Mucosa of descending colon (tissue), 3 donors: ENCODE measurements around the gene KLHL11. TPM values are rescaled to one million over a fixed set of nuclear protein-coding genes. Genes with fewer than 3 reads are reported as not detected.

Source experiments
- ATAC-seq: fragments of 200-7000 bp; cut with Tn5 transposase; one replicate; pipeline ENCODE4 v1.9.1; 2020; ENCODE audit warnings: mild to moderate bottlenecking, moderate library complexity
- DNase-seq, 3 donors: peaks; one replicate each; pipeline ENCODE4 v3.0.0-alpha.2; 2020
- H3K36me3 ChIP-seq: fragments of 200-600 bp; one replicate; pipeline ENCODE4 v1.8.0; 2021; ENCODE audit warnings: low read depth, mild to moderate bottlenecking
- H3K4me1 ChIP-seq: fragments of 200-600 bp; one replicate; pipeline ENCODE4 v1.8.0; 2021; ENCODE audit warnings: low read depth, mild to moderate bottlenecking
- H3K4me3 ChIP-seq: fragments of 200-600 bp; one replicate; pipeline ENCODE4 v1.8.0; 2021; ENCODE audit warnings: mild to moderate bottlenecking
- H3K9me3 ChIP-seq: fragments of 200-600 bp; one replicate; pipeline ENCODE4 v1.8.0; 2021; ENCODE audit warnings: mild to moderate bottlenecking
- CTCF ChIP-seq: fragments of 200-600 bp; IDR thresholded peaks from one replicate; pipeline ENCODE4 v1.8.0; 2022; ENCODE audit warnings: antibody characterized with exemption, mild to moderate bottlenecking
- intact Hi-C, 2 donors: fragments of 100-400 bp; cut with DNase I in 1 of 2; cut with micrococcal nuclease in 1 of 2; formaldehyde crosslinking; loops; one replicate each; pipeline versions ENCODE4 v1.11.0 to v1.11.1; 2022; cut with DNase I, micrococcal nuclease
- total RNA-seq, 3 donors: library from RNA; stranded (reverse); fragmentation: NEBNext Ultra II Directional in 2 of 3; extraction: Animal tissue kit (Norgen Biotek cat#: 25700) in 2 of 3; gene quantifications; one replicate each; pipeline versions ENCODE4 v1.2.1 to v1.2.4, GENCODE V29; 2021 to 2023
- donor health status: DM: no; HTN: no; CAD: no; lungs with moderate emphysema.
- donor health status: DM: no; HTN: no; CAD: no.
- donor health status: DM: no; HTN: yes; CAD: no.

The KLHL11 gene
- total RNA-seq, 3 donors from 2014 or later: 7.6 to 14.7 (median 8.5) TPM

DNA sequence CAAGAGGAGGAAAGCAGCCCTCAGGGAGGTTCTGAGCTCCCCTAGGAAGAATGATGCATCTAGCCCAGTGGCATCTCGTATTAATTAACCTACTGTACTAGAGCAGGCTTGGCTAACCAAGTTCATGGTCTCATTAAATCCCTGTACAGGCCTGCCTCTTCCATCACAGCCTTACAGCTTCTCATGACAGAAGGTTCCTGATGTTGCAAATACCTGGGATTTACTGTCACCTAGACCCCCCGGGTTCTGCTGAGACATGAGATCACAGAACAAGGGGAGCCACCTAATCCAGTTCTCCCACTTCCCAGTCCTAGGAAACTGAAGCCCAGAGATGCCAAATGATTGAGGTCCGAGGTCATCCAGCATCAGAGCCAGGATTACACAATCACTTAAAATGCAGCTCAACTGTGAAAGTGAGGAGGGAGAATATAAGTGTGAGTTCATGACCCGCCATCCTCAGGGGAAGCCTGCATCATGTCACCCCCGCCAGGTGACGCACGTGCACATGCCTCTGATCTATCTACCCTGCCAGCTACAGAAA is 29.6 kb upstream of the KLHL11 start:
- no peak for TF ChIP-seq CTCF
- no peaks in the 10 kb centered on the region for H3K4me1 ChIP-seq
- peaks cover 27% of the 10 kb centered on the region for H3K36me3 ChIP-seq
- no peaks in the 10 kb centered on the region for H3K9me3 ChIP-seq
- H3K4me3 ChIP-seq: no peak overlapping the region
- intact Hi-C loops: no loop called here
- peak; percentile 18 for ATAC-seq
- no peak for DNase-seq

GRCh38 chr17:41893384-41893783 is 28.2 kb upstream of the KLHL11 start:
- Histone ChIP-seq H3K36me3 (peaks cover 25% of the 10 kb centered on the region), H3K9me3 (no peaks in the 10 kb centered on the region), H3K4me3 (no peak overlapping the region), H3K4me1 (no peaks in the 10 kb centered on the region)
- intact Hi-C loops: no loop called here
- DNase-seq: no peak
- TF ChIP-seq CTCF: no peak
- ATAC-seq: no peak

DNA sequence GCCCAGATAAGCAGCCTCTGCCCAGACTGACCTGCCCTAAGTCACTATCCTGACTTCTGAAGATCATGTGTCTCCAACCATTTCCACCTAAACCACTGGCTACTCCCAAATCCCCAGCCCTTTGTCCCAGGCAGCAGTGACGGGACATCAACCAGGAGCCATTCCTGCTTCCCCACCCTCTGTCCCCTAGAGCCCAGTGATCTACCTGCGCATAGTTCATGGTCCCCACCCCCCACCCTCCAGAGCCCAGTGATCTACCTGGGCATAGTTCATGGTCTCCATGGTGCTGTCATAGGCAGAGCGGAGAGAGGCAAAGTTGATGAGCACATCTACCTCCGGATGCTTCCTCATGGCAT is 26.8 kb upstream of the KLHL11 start:
- ATAC-seq (no peak), DNase-seq (no peak)
- Histone ChIP-seq H3K36me3 (peaks cover 13% of the 10 kb centered on the region), H3K9me3 (no peaks in the 10 kb centered on the region), H3K4me1 (no peaks in the 10 kb centered on the region), H3K4me3 (no peak overlapping the region)
- no peak for TF ChIP-seq CTCF
- intact Hi-C loops: no loop called here

DNA sequence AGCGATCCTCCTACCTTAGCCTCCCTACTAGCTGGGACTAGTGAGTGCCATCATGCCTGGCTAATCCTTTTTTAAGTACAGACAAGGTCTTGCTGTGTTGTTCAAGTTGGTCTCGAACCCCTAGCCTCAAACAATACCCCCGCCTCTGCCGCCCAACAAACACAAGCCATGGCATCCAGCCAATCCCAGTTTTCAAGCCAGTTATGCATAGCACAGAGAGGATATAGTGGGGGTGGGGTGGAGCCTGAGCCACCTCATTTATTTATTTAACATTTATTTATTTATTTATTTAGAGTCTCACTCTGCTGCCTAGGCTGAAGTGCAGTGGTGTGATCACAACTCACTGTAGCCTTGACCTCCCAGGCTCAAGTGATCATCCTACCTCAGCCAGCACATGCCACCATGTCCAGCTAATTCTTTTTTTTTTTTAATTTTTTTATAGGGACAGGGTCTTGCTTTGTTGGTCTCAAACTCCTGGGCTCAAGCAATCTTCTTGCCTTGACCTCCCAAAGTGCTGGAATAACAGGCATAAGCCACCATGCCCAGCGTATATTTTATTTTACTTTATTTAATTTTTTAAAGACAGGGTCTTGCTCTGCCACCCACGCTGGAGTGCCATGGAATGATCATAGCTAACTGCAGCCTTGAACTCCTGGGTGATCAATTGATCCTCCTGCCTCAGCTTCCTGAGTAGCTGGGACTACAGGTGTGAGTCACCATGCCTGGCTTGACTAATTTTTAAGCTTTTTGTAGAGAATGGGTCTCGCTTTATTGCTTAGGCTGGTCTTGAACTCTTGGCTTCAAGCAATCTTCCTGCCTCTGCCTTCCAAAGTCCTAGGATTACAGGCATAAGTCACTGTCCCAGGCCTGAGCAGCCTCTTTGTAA is 26.2 kb upstream of the KLHL11 start:
- H3K4me1 ChIP-seq: no peaks in the 10 kb centered on the region
- no peak for TF ChIP-seq CTCF
- H3K9me3 ChIP-seq: no peaks in the 10 kb centered on the region
- no peak for DNase-seq
- H3K4me3 ChIP-seq: no peak overlapping the region
- ATAC-seq: no peak
- peaks cover 11% of the 10 kb centered on the region for H3K36me3 ChIP-seq
- intact Hi-C loops: no loop called here

GRCh38 chr17:41888332-41888965 is 23.2 kb upstream of the KLHL11 start:
- TF ChIP-seq CTCF: no peak
- peaks cover 14% of the 10 kb centered on the region for H3K36me3 ChIP-seq
- no peaks in the 10 kb centered on the region for H3K9me3 ChIP-seq
- ATAC-seq (no peak), DNase-seq (peak in 1 of 3 donors; percentile 23)
- intact Hi-C loops: loop anchor here in 1 of 2 donors (10.0 kb wide), 1 partner anchor 154 kb away; the partner anchor contains the start of gene HAP1
- no peaks in the 10 kb centered on the region for H3K4me1 ChIP-seq
- H3K4me3 ChIP-seq: no peak overlapping the region
